ENCODE data around the gene POLR3F.

The POLR3F gene

GRCh38 chr20:18529041-18529440, 61.9 kb downstream of the POLR3F start:
- DNase-seq (ENCODE audit: low read depth): no peak
- TF ChIP-seq CTCF (IDR thresholded peaks at IDR 0.05; ENCODE audit: control insufficient read depth, extremely low read depth, insufficient read depth): no peak
- H3K4me3 ChIP-seq (ENCODE audit: low read depth, low read length): no peak overlapping the region

- no peak for TF ChIP-seq CTCF (IDR thresholded peaks at IDR 0.05; ENCODE audit: control insufficient read depth, extremely low read depth, insufficient read depth)
- no peak for DNase-seq (ENCODE audit: low read depth)
- no peak overlapping the region for H3K4me3 ChIP-seq (ENCODE audit: low read depth, low read length)
Measured at GRCh38 chr20:18532626-18533025, 65.4 kb downstream of the POLR3F start.

GRCh38 chr20:18533491-18533890, 66.3 kb downstream of the POLR3F start:
- TF ChIP-seq CTCF (IDR thresholded peaks at IDR 0.05; ENCODE audit: control insufficient read depth, extremely low read depth, insufficient read depth): no peak
- H3K4me3 ChIP-seq (ENCODE audit: low read depth, low read length): no peak overlapping the region
- DNase-seq (ENCODE audit: low read depth): no peak

GRCh38 chr20:18533978-18534644, 66.9 kb downstream of the POLR3F start:
- H3K4me3 ChIP-seq (ENCODE audit: low read depth, low read length): no peak overlapping the region
- TF ChIP-seq CTCF (IDR thresholded peaks at IDR 0.05; ENCODE audit: control insufficient read depth, extremely low read depth, insufficient read depth): no peak
- DNase-seq (ENCODE audit: low read depth): peak; percentile 1

Measured in LNCaP clone FGC (cell line).